SH-SY5Y (cell line): ENCODE measurements around the gene ANKRD34C.

Experiments used
- GATA2 ChIP-seq: IDR thresholded peaks from 2 replicates; pipeline ENCODE4 v1.6.1; 2011; ENCODE audit warnings: mild to moderate bottlenecking, low read depth, low read length
- GATA3 ChIP-seq: IDR thresholded peaks from 2 replicates; pipeline ENCODE4 v1.6.1; 2011; ENCODE audit warnings: low read depth, mild to moderate bottlenecking, low read length, moderate library complexity

GRCh38 chr15:79243723-79244122 is 38.8 kb upstream of the ANKRD34C start:
- TF ChIP-seq GATA3: no peak
- TF ChIP-seq GATA2: no peak
